ENCODE data around the gene MTNR1B.

GRCh38 chr11:92939305-92939704 is 30.1 kb upstream of the MTNR1B start:
- no peak for TF ChIP-seq CTCF (IDR thresholded peaks at IDR 0.05)
- TF ChIP-seq POLR2A (IDR thresholded peaks at IDR 0.05): no peak

Data from ovary (tissue), 3 donors.